Subcutaneous abdominal adipose tissue (tissue), 5 donors: Measurements from ENCODE around the gene GPR179.
A peak's percentile ranks its signal among the peaks of the same experiment; 100 is the strongest.

ENCODE experiments used
- H3K27ac ChIP-seq: one replicate; pipeline ENCODE4 v1.7.0; 2013; ENCODE audit warnings: low read depth, mild to moderate bottlenecking, inconsistent platforms, low read length, moderate library complexity
- H3K27me3 ChIP-seq, 5 donors: one replicate each; pipeline ENCODE4 v1.7.0; 2013; ENCODE audit warnings: low read length in 5 of 5, inconsistent platforms in 1 of 5; ENCODE audit not compliant: control insufficient read depth in 5 of 5, insufficient read depth in 4 of 5
- H3K36me3 ChIP-seq, 5 donors: one replicate each; pipeline ENCODE4 v1.7.0; 2013; ENCODE audit warnings: low read length in 5 of 5; ENCODE audit not compliant: control insufficient read depth in 5 of 5, insufficient read depth in 5 of 5
- H3K4me1 ChIP-seq, 5 donors: one replicate each; pipeline ENCODE4 v1.7.0; 2013; ENCODE audit warnings: low read length in 5 of 5, mild to moderate bottlenecking in 3 of 5, moderate library complexity in 1 of 5; ENCODE audit not compliant: control insufficient read depth in 5 of 5, insufficient read depth in 5 of 5
- H3K4me3 ChIP-seq, 5 donors: one replicate each; pipeline ENCODE4 v1.7.0; 2013; ENCODE audit warnings: low read length in 5 of 5, low read depth in 1 of 5
- H3K9ac ChIP-seq, 5 donors: one replicate each; pipeline ENCODE4 v1.7.0; 2013; ENCODE audit warnings: low read length in 5 of 5, mild to moderate bottlenecking in 4 of 5, moderate library complexity in 3 of 5
- H3K9me3 ChIP-seq, 5 donors: one replicate each; pipeline ENCODE4 v1.7.0; 2013; ENCODE audit warnings: low read length in 5 of 5; ENCODE audit not compliant: control insufficient read depth in 5 of 5
- donor health status: healthy.
- donor health status: healthy.
- donor health status: healthy.
- donor health status: healthy.
- donor health status: healthy.

The GPR179 gene

DNA sequence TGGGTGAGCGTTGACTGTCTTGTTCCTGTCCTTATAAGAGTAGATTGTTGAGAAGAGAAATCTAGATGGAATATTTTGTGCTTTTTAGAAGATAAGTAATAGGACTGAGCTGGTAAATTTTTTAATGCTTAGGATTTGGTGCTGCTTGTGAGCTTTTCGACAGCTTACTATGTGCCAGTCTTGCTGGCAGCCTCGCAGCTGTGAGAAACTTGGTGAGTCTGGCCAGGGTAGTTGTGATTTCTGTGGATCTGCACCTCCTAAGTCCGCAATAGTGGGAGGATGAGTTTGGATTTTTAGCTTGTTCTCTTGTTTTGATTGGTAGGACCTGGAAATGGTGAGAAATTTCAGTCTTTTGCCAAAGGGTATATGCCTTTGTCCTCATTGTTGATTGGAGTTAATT, 11.5 kb upstream of the GPR179 start:
- no peaks in the 10 kb centered on the region for H3K9me3 ChIP-seq
- H3K4me3 ChIP-seq, result no peak overlapping the region
- no peaks in the 10 kb centered on the region for H3K36me3 ChIP-seq
- no peak overlapping the region for H3K27ac ChIP-seq
- peak overlapping the region in 3 of 5 donors; percentile 0 to 28 (median 1) for H3K9ac ChIP-seq
- peaks cover 7 to 69% (median 61%) of the 10 kb centered on the region in 5 donors for H3K4me1 ChIP-seq
- no peaks in the 10 kb centered on the region for H3K27me3 ChIP-seq

DNA sequence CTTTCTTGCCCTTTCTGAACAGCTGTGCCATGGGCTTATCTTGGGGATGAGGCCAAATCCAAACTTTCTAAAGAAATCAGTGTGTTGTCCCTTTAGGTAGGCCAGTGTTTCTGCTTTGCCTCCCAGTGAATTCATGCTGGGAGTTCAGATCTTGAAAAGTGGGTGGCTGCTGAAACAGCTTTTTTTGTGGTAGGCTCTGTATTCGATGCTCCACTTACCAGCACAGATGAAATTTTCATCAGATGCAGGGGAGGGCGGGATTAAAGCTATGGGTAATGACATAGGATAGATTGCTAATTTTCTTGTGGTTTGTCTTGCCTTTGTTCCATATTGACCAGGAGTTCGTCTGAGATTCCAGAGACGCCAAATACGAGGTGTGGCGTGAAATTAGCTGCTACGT, 10.7 kb upstream of the GPR179 start:
- H3K27ac ChIP-seq, result no peak overlapping the region
- H3K9ac ChIP-seq, result peak overlapping the region in 2 of 5 donors; percentile 8 to 16
- H3K9me3 ChIP-seq, result no peaks in the 10 kb centered on the region
- no peaks in the 10 kb centered on the region for H3K27me3 ChIP-seq
- H3K4me3 ChIP-seq, result peak overlapping the region in 1 of 5 donors; percentile 82
- H3K4me1 ChIP-seq, result peaks cover 7 to 76% (median 69%) of the 10 kb centered on the region in 5 donors
- no peaks in the 10 kb centered on the region for H3K36me3 ChIP-seq

DNA sequence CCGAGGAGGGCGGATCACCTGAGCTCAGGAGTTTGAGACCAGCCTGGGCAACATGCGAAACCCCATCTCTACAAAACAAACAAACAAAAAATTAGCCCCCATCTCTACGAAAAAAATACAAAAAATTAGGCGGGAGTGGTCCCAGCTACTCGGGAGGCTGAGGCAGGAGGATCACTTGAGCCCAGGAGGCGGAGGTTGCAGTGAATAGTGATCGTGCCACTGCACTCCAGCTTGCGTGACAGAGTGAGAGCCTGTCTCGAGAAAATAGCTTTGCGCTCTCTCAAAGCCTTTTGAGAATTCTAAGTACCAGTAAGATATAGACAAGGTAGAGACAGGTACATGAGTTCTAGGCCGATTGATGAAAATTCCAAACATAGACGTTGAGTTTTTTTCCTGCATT, 9.9 kb upstream of the GPR179 start:
- no peaks in the 10 kb centered on the region for H3K36me3 ChIP-seq
- H3K4me3 ChIP-seq, result peak overlapping the region in 4 of 5 donors; percentile 81 to 88 (median 84)
- peaks cover 7 to 70% (median 62%) of the 10 kb centered on the region in 5 donors for H3K4me1 ChIP-seq
- H3K27me3 ChIP-seq, result no peaks in the 10 kb centered on the region
- no peak overlapping the region for H3K27ac ChIP-seq
- H3K9me3 ChIP-seq, result no peaks in the 10 kb centered on the region
- peak overlapping the region in 3 of 5 donors; percentile 72 to 88 (median 82) for H3K9ac ChIP-seq

DNA sequence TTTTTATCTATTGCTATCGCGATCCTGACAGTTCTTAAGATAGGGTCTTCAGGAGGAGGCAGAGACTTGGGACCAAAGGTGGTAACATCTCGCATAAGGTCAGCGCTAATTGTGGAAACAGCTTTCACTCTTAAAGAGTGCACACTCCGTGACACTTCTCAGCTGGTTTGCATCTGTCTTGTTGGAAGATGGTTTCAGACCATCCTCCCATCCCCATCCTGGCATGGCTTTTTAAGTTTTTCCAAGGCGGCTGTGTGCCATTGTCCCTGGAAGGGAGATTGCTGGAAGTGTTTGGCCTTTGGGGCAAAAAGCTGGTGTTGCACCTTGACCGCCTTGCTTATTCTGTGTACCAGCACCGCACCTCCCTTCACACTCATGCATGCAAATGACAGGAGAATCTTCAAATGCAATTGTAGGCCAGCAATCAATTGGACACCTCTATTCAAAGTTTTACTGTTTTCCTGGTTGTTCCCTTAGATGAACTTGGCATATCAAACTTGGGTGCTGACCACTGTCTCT, 9.4 kb upstream of the GPR179 start:
- H3K4me1 ChIP-seq, result peaks cover 7 to 66% (median 57%) of the 10 kb centered on the region in 5 donors
- H3K9ac ChIP-seq, result peak overlapping the region; percentile 72 to 88 (median 83)
- H3K27ac ChIP-seq, result peak overlapping the region; percentile 50

DNA sequence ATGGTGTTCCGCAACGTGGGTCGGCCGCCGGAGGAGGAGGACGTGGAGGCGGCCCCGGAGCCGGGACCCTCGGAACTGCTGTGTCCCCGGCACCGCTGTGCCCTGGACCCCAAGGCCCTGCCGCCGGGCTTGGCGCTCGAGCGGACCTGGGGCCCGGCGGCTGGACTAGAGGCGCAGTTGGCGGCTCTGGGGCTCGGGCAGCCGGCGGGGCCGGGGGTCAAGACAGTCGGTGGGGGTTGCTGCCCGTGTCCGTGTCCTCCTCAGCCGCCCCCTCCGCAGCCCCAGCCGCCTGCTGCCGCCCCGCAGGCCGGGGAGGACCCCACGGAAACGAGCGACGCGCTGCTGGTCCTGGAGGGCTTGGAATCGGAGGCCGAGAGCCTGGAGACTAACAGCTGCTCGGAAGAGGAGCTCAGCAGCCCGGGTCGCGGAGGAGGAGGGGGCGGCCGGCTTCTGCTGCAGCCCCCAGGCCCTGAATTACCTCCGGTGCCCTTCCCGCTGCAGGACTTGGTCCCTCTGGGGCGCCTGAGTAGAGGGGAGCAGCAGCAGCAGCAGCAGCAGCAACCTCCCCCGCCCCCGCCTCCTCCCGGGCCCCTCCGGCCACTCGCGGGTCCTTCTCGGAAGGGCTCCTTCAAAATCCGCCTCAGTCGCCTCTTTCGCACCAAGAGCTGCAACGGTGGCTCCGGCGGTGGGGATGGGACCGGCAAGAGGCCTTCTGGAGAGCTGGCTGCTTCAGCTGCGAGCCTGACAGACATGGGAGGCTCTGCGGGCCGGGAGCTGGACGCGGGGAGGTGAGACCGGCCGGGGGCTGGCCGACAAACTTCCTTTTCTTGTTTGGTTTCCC, 8.7 kb upstream of the GPR179 start:
- H3K27ac ChIP-seq, result peak overlapping the region; percentile 50

More for the DNA sequence above, 9.4 kb upstream of the GPR179 start:
- H3K4me3 ChIP-seq, result peak overlapping the region; percentile 71 to 88 (median 82)
- H3K27me3 ChIP-seq, result no peaks in the 10 kb centered on the region
- H3K9me3 ChIP-seq, result no peaks in the 10 kb centered on the region
- no peaks in the 10 kb centered on the region for H3K36me3 ChIP-seq

DNA sequence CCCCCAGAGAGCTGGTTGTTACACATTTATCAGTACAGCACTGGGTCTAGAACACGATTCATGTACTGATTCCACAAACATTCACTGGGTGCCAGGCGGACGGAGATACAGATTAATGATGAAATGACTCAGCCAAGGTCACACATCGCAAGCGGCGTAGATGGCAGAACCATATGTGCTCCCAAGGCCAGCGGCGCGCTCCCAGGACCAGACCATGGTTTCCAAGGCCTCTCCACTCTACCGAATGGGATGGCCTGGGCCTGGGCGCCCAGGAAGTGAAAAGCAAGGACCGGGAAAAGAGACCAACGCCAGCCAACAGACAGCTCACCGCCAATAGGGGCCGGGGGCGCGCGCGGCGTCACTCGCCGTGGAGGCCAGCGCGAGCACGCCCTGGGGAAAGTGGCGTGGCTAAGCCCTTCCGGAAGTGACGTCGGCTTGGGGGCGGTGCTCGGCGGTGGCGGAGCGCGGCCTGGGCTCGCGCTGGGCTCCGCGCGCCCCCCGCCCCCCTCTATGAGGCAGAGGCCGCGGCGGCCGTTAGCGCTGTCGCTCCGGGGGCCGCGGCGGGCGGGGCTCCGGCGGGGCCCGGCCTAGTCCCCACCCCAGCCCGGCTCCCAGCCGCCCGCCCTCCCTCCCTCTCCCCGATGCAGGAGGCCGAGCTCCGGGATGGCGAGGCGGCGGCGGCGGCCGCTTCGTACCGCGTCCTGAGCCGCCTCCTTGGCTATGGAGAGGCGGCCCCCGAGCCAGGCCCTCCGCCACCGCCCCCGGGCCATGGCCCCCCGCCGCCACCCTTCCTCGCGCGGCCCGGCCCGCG, 7.9 kb upstream of the GPR179 start, which contains the start of gene SOCS7:
Gene SOCS7, plus strand, starts transcription at position 433 of the 811 bp plus-strand sequence. Its CDS starts 209 bp downstream, at position 642.
- no peaks in the 10 kb centered on the region for H3K9me3 ChIP-seq
- peaks cover 7 to 53% (median 46%) of the 10 kb centered on the region in 5 donors for H3K4me1 ChIP-seq
- peak within 1 kb of the TSS; percentile 92 for H3K27ac ChIP-seq
- H3K4me3 ChIP-seq, result peak within 1 kb of the TSS; percentile 71 to 88 (median 82)
- H3K36me3 ChIP-seq, result no peaks in the 10 kb centered on the region
- no peaks in the 10 kb centered on the region for H3K27me3 ChIP-seq
- H3K9ac ChIP-seq, result peak within 1 kb of the TSS; percentile 48 to 88 (median 82)

More for the DNA sequence above, 8.7 kb upstream of the GPR179 start:
- Histone ChIP-seq H3K9ac (peak overlapping the region; percentile 72 to 88 (median 83)), H3K9me3 (no peaks in the 10 kb centered on the region), H3K36me3 (no peaks in the 10 kb centered on the region), H3K4me1 (peaks cover 7 to 59% (median 51%) of the 10 kb centered on the region in 5 donors), H3K4me3 (peak overlapping the region; percentile 71 to 88 (median 82)), H3K27me3 (no peaks in the 10 kb centered on the region)

DNA sequence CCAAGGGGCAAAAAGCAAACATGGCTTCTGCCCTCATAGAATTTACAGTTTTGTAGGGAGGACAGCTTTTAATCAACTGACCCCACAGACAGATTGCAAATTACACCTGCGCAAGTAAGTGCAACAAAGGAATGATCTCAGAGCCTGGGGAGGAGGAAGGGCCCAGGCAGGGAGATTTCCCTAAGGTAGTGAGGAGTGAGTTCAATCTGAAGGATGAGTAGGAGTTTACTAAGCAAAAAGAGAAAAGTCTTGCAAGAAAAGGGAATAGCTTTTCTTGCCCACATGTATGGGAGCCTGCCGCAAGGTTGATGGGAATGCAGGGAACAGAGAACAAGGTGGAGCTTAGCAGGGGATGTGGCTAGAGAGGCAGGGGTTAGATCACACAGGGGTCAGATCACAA, 6.3 kb upstream of the GPR179 start:
- Histone ChIP-seq H3K9ac (no peak overlapping the region), H3K27me3 (no peaks in the 10 kb centered on the region), H3K9me3 (no peaks in the 10 kb centered on the region), H3K27ac (peak overlapping the region; percentile 24), H3K4me3 (no peak overlapping the region), H3K36me3 (no peaks in the 10 kb centered on the region), H3K4me1 (peaks cover 7 to 47% (median 38%) of the 10 kb centered on the region in 5 donors)

DNA sequence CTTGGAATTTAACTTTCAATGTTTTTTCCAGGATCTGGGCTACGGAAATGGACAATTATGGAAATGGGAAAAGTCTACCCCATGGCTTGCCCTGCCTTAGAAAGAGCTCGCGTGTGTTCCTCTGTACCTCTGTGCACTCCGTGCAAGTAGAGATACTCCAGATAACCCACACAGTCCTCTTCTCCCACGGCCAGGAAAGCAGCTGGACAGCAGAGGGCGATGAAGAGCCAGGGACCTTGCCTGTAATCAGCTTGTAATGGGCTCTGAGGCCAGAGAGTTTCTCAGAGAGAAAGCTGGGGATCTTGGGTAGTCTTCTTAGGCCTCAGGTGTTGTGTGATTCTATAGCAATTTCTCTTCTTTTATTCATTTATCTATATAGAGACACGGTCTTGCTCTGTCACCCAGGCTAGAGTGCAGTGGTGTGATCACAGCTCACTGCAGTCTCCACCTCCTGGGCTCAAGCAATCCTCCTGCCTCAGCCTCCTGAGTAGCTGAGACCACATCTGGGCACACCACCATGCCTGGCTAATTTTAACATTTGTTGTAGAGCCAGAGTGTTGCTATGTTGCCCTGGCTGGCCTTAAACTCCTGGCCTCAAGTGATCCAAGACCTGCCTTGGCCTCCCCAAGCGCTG, 5.5 kb upstream of the GPR179 start:
- peaks cover 0 to 4% (median 2%) of the 10 kb centered on the region in 5 donors for H3K27me3 ChIP-seq
- H3K36me3 ChIP-seq, result no peaks in the 10 kb centered on the region
- H3K9ac ChIP-seq, result no peak overlapping the region
- H3K9me3 ChIP-seq, result no peaks in the 10 kb centered on the region
- H3K4me1 ChIP-seq, result peaks cover 7 to 39% (median 30%) of the 10 kb centered on the region in 5 donors
- peak overlapping the region; percentile 24 for H3K27ac ChIP-seq
- H3K4me3 ChIP-seq, result no peak overlapping the region

DNA sequence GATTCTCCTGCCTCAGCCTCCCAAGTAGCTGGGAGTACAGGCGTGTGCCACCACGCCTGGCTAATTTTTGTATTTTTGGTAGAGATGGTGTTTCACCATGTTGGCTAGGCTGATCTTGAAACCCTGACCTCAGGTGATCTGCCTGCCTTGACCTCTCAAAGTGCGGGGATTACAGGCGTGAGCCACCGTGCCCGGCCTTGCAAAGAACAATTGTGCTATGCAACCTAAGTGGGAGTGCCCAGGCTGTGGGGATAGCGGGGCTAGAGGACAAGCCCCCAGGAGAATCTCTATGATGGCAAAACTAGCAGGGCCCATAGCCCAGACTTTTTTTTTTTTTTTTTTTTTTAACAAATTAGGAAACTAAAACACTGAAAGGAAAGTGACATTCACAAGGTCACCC, 2.0 kb upstream of the GPR179 start:
- Histone ChIP-seq H3K4me3 (no peak overlapping the region), H3K27ac (no peak overlapping the region), H3K36me3 (no peaks in the 10 kb centered on the region), H3K9ac (no peak overlapping the region), H3K27me3 (peaks cover 8 to 14% (median 9%) of the 10 kb centered on the region in 5 donors), H3K4me1 (peaks cover 0 to 19% (median 10%) of the 10 kb centered on the region in 5 donors), H3K9me3 (no peaks in the 10 kb centered on the region)
